Activated CD4-positive, CD25-positive, alpha-beta regulatory T cell (primary cell): Measurements from ENCODE around the gene MCHR1.
A peak's percentile ranks its signal among the peaks of the same experiment; 100 is the strongest.
"Not testable (repeated sequence)": the region's sequence is repeated elsewhere in the genome, so short reads cannot be mapped to it uniquely, and the experiment has no call there.

ENCODE experiments used
- DNase-seq, 4 experiments: peaks; one replicate each; lab custom pipeline; 2025; lab: John Stamatoyannopoulos, UW

The MCHR1 gene

GRCh38 chr22:40679249-40679963 lies at the start of gene MCHR1:
MCHR1 (plus strand) TSS chr22:40679484; CDS start chr22:40679653, 169 bp downstream.
- DNase-seq: no peak

GRCh38 chr22:40631925-40632324 lies 47.4 kb upstream of the MCHR1 start:
- DNase-seq: no peak

GRCh38 chr22:40633036-40633435 lies 46.2 kb upstream of the MCHR1 start:
- DNase-seq: no peak

- no peak for DNase-seq
These were observed 45.0 kb upstream of the MCHR1 start for GRCh38 chr22:40634119-40634903.

GRCh38 chr22:40635043-40635939 lies 44.0 kb upstream of the MCHR1 start:
- DNase-seq: no peak

- no peak for DNase-seq
These were observed 43.3 kb upstream of the MCHR1 start for GRCh38 chr22:40635940-40636379.

GRCh38 chr22:40636380-40637182 lies 42.7 kb upstream of the MCHR1 start, which contains the start of gene MRTFA:
MRTFA (minus strand) TSS chr22:40636719.
- DNase-seq: peak; percentile 95 to 99 (median 98)

- peak in 2 of 4 experiments; percentile 17 to 60 for DNase-seq
These were observed 41.8 kb upstream of the MCHR1 start for GRCh38 chr22:40637183-40638150.

GRCh38 chr22:40638261-40638660 lies 41.0 kb upstream of the MCHR1 start:
- no peak for DNase-seq

- DNase-seq: no peak
These were observed 38.0 kb upstream of the MCHR1 start for GRCh38 chr22:40641269-40641668.

GRCh38 chr22:40642316-40642715 lies 37.0 kb upstream of the MCHR1 start:
- DNase-seq: no peak

- DNase-seq: no peak
These were observed 33.6 kb upstream of the MCHR1 start for GRCh38 chr22:40645579-40646197.

- DNase-seq: no peak
These were observed 30.9 kb upstream of the MCHR1 start for GRCh38 chr22:40648386-40648785.

GRCh38 chr22:40651057-40651456 lies 28.2 kb upstream of the MCHR1 start:
- DNase-seq: no peak

- DNase-seq: peak; percentile 30 to 73 (median 55)
These were observed 27.5 kb upstream of the MCHR1 start for GRCh38 chr22:40651563-40652501.

- DNase-seq: no peak
These were observed 25.9 kb upstream of the MCHR1 start for GRCh38 chr22:40653361-40653760.

- no peak for DNase-seq
These were observed 24.6 kb upstream of the MCHR1 start for GRCh38 chr22:40654522-40655167.

- DNase-seq: not testable (repeated sequence)
These were observed 23.3 kb upstream of the MCHR1 start for GRCh38 chr22:40655941-40656340.
